HuH-7 (cell line): Measurements from ENCODE around the gene NPC1L1.
"Not testable (repeated sequence)": the region's sequence is repeated elsewhere in the genome, so short reads cannot be mapped to it uniquely, and the experiment has no call there.

Source experiments
- DNase-seq: peaks from one replicate; pipeline ENCODE4 v3.0.0; 2011; ENCODE audit warnings: low spot score

NPC1L1 gene

GRCh38 chr7:44506592-44507288, 34.4 kb downstream of the NPC1L1 start:
- not testable (repeated sequence) for DNase-seq

GRCh38 chr7:44505595-44505994, 35.5 kb downstream of the NPC1L1 start:
- DNase-seq: no peak

- no peak for DNase-seq
Observed at GRCh38 chr7:44498230-44498954, 42.7 kb downstream of the NPC1L1 start.

DNA sequence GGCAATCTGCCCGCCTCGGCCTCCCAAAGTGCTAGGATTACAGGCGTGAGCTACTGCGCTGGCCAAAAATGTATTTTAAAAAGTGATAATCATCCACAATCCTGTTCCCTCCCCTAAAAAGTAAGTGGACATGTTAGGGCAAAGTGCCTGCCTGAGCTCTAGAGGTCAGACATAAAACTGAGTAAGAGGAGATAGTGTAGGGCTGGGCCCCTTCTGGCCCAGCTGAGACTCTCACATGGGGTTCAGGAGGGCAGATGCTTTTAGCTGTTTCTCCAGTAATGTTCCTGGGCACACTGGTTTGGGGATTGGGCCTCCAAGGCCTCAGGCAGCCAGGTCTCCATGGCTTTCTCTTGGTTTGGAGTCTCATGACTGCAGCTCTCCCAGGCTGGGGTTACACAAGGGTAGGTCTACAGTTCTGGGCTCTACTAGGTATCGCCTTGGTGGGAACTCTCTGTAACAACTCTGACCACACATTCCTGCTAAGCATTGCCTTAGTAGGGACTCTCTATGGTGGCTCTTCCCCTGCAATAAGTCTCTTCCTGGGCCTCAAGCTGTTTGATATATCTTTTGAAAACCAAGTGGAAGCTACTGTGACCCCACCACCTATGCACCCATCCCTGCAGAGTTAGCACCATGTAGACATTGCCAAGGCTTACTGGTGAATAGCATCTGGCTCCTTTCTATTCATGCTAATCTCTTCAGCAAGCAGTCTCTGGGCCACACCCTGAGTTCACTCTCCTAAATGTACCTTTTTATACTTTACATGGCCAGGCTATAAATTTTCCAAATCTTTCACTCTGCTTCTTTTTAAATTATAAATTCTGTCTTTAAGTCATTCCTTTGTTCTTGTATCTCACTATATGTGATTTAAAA, 43.7 kb downstream of the NPC1L1 start:
- DNase-seq: no peak

DNA sequence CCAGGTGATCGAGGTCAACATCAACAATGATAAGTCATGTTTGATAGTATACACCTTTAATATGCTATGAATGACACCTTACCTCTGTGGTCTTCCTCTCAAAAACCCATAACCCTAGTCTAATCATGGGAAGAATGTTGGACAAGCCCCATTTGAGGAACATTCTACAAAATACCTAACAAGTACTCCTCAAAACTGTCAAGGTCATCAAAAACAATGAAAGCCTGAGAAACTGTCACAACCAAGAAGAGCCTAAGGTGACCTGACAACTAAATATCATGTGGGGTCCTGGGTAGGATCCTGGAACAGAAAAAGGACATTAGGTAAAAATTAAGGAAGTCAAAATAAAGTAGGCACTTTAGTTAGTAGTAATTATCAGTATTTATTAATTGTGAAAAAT, 44.7 kb downstream of the NPC1L1 start:
- no peak for DNase-seq

GRCh38 chr7:44494960-44495359, 46.2 kb downstream of the NPC1L1 start:
- DNase-seq: no peak

- no peak for DNase-seq
Observed at GRCh38 chr7:44491229-44491628, 49.9 kb downstream of the NPC1L1 start.

- DNase-seq: peak; percentile 83
Observed at GRCh38 chr7:44490351-44491200, 50.6 kb downstream of the NPC1L1 start, which contains the start of gene NUDCD3. Gene NUDCD3 (minus strand): TSS chr7:44490658. CDS start chr7:44490600, 58 bp downstream.

- peak; percentile 28 for DNase-seq
Observed at GRCh38 chr7:44489955-44490350, 51.2 kb downstream of the NPC1L1 start.

DNA sequence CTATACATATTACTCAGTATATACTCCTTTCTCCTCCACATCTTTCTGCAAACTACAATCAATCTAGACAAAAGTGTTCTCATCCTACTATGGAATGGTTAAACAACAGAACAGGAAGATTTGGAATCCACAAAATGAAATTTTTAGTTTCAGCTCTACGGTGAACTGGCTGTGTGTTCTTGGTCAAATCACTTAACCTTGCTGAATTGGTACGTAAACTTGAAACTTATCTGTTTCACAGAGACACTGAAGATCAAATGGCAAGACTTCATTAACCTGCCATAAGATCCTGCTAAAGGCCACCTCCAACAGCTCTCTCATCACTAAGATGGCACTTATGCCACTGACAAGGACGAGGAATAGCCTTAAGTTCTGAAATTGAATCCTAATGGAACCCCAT, 52.2 kb downstream of the NPC1L1 start:
- no peak for DNase-seq

DNA sequence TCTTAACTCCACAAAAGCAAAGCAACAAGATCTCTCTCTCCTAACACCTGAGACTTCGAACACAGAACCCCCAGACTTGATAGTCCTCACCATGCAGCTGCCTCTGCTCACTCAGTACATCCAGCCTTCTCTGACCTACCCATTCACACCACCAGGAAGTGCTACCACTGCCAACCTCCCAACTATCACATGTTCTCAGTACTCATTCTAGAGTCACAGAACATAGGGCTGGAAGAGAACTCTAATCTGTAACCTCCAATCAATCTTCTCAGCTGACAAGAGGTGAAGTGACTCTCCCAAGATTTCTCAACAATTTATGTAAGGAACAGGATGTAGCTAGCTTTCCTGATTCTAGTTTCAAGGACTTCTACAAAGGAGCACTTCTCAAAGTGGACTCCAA, 54.4 kb downstream of the NPC1L1 start:
- DNase-seq: no peak

DNA sequence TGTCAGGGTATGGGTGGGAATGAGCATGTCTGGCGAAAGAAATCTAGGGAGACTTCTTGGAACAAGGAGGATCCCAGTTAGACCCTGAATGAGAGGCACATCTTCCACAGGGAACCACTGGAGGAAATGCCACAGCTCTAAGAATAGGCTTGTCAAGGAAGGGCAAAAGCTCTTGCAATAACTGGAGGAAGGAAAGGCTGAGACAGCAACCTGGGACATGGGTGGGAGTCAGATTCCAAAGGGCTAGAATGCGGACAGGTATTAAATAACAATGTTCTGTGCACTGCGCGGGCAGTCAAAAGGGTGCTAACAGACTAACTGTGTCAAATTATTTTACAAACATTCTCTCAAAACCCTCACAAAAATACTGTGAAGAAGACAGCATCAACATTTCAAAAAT, 55.1 kb downstream of the NPC1L1 start:
- no peak for DNase-seq

DNA sequence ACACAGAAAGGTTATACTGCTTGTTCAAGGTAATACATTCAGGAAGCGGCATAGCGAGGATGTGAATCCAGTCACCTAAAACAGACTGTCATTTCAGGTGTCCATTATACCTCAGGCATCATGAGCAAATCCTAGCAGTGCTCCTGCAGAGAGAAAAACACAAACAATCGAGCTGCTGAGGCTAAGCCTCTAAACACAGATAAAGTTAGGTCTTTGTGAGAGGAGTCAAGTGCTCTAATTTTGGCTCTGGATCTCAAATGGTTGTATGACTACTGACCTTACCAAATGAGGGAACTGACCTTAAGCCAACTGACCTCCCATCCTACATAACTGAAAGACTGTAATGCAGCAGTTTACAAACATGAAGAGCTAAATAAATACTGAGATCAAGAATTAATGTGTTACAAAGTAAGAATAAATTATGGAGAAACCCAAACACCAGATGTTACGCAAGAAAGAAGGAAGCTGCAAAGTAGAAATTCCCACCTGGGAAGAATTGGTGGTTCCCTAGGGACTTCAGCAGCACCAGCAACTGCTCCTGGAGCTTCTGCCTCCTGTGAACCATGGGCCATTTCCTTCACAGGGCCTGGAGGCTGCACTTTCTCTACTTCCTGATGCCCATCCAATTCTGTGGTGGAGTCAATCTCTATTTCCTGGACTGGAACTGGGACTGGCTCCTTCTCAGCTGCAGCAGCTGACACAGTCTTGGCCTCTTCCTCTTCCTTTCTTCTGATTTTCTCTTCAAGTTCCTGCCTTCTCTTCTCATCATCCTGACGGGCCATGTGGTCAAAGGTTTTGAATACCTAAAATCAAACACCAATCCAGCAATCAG, 56.4 kb downstream of the NPC1L1 start:
- no peak for DNase-seq

DNA sequence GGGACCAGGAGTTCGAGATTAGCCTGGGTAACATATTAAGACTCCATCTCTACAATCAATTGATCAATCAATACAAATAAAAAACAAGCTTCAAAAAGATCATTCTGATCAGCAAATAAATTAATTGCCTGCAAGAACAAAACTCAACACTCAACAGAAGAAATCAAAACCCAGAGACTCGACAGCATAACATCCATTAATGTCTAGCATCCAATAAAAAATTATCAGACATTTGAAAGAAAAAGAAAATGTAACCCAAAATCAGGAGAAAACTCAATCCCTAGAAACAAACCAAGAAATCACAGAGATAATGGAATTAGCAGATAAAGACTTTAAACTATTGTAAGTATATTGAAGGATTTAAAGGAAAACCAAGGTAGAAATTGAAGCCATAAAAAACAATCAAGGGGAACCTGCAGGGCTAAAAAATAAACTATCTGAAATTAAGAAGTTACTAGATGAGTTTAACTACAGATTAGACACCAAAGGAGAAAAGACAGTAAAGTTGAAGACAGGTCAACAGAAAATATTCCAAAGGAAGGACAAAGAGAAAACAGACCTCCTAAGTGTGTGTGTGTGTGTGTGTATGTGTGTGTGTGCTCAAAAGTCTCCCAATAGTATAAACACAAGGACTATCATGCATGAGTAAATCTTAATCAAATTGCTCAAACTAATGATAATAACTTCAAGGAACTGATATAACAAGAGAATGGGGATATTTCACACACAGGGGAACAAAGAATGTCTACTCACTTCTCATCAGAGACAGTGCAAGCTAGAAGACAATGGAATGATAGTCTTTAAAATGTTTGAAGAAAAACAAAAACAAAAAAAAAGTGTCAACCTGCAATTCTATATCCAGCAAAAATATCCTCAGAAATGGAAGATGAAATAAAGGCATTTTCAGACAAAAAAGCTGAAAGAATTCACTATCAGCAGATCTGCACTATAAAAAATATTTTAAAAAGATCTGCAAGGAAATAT, 58.3 kb downstream of the NPC1L1 start:
- DNase-seq: no peak

DNA sequence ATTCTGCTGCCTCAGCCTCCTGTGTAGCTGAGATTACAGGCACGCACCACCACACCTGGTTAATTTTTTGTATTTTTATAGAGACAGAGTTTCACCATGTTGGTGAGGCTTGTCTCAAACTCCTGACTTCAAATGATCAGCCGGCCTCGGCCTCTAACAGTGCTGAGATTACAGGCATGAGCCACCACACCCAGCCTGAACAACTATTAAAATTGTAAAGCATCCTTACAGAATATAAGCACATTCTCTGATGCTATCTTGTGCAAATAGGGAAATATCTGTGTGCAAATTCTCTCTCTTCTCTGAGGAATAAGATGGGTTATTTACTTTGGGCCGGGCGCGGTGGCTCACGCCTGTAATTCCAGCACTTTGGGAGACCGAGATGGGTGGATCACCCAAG, 63.2 kb downstream of the NPC1L1 start:
- no peak for DNase-seq

DNA sequence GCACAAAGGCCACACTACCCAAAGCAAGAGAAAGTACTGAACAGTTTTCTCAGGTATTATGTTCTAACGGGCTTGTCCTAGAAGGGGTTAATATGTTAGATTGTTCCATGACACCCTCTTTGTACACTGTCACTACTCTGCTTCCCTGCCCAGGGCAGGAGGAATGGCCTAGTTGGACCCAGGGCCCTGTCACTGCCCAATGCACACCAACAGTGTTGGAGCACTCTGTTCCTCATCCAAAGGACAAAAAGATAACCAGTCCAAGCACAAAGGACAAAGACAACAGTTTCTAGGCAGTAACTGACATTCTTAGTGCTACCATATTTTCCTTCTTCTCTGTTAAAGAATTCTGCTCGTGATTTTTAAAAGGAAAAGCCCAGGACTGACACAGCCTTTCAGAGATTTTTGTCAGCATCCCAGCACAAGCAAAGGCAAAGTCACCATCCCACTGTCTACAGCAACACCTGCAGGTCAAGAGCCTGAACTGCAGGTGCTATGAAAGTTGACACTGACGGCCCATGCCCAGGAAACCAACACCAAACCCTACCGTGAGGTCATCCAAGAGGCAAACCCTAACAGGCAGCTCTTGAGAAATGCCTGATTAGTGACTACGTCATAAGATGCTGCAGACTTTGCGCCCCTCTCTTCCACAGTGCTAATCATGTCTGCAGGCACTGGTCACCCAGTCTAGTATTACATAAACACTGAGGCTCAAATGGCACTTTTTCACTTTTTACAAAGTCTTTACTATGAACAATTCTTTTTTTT, 63.9 kb downstream of the NPC1L1 start:
- peak; percentile 66 for DNase-seq

GRCh38 chr7:44476313-44476712, 64.8 kb downstream of the NPC1L1 start:
- DNase-seq: no peak

- peak; percentile 17 for DNase-seq
Observed at GRCh38 chr7:44473295-44473694, 67.8 kb downstream of the NPC1L1 start.

GRCh38 chr7:44472843-44473242, 68.3 kb downstream of the NPC1L1 start:
- DNase-seq: no peak
